ENCODE data around the gene TANK.
"Not testable (repeated sequence)": the region's sequence is repeated elsewhere in the genome, so short reads cannot be mapped to it uniquely, and the experiment has no call there.

TANK gene

GRCh38 chr2:161121622-161122021 lies 38.6 kb upstream of the TANK start:
- no peak overlapping the region for H3K4me3 ChIP-seq (ENCODE audit: low read length)
- peaks cover 12% of the 10 kb centered on the region for H3K4me1 ChIP-seq (ENCODE audit: insufficient read depth, low read length)
- H3K27ac ChIP-seq (ENCODE audit: low read length) = no peak overlapping the region
- H3K27me3 ChIP-seq (ENCODE audit: insufficient read depth, low read length) = no peaks in the 10 kb centered on the region
- H3K9me3 ChIP-seq (ENCODE audit: insufficient read depth, low read depth, low read length) = no peaks in the 10 kb centered on the region
- H3K36me3 ChIP-seq (ENCODE audit: insufficient read depth, low read depth, low read length) = no peaks in the 10 kb centered on the region
- H3K9ac ChIP-seq (ENCODE audit: low read depth, low read length) = no peak overlapping the region

GRCh38 chr2:161122772-161123530 lies 37.3 kb upstream of the TANK start:
- Histone ChIP-seq H3K36me3 (ENCODE audit: insufficient read depth, low read depth, low read length) (no peaks in the 10 kb centered on the region), H3K9me3 (ENCODE audit: insufficient read depth, low read depth, low read length) (no peaks in the 10 kb centered on the region), H3K9ac (ENCODE audit: low read depth, low read length) (no peak overlapping the region), H3K4me1 (ENCODE audit: insufficient read depth, low read length) (peaks cover 12% of the 10 kb centered on the region), H3K27me3 (ENCODE audit: insufficient read depth, low read length) (no peaks in the 10 kb centered on the region), H3K4me3 (ENCODE audit: low read length) (no peak overlapping the region), H3K27ac (ENCODE audit: low read length) (no peak overlapping the region)

- no peak overlapping the region for H3K4me3 ChIP-seq (ENCODE audit: low read length)
- peaks cover 12% of the 10 kb centered on the region for H3K4me1 ChIP-seq (ENCODE audit: insufficient read depth, low read length)
Measured at GRCh38 chr2:161123531-161124030, 36.6 kb upstream of the TANK start.

GRCh38 chr2:161124201-161124600 lies 36.0 kb upstream of the TANK start:
- Histone ChIP-seq H3K27me3 (ENCODE audit: insufficient read depth, low read length) (no peaks in the 10 kb centered on the region), H3K9ac (ENCODE audit: low read depth, low read length) (no peak overlapping the region), H3K4me3 (ENCODE audit: low read length) (no peak overlapping the region), H3K9me3 (ENCODE audit: insufficient read depth, low read depth, low read length) (no peaks in the 10 kb centered on the region), H3K4me1 (ENCODE audit: insufficient read depth, low read length) (peaks cover 12% of the 10 kb centered on the region), H3K27ac (ENCODE audit: low read length) (no peak overlapping the region), H3K36me3 (ENCODE audit: insufficient read depth, low read depth, low read length) (no peaks in the 10 kb centered on the region)

More at GRCh38 chr2:161123531-161124030, 36.6 kb upstream of the TANK start:
- no peak overlapping the region for H3K27ac ChIP-seq (ENCODE audit: low read length)
- H3K9ac ChIP-seq (ENCODE audit: low read depth, low read length) = no peak overlapping the region
- H3K9me3 ChIP-seq (ENCODE audit: insufficient read depth, low read depth, low read length) = no peaks in the 10 kb centered on the region
- no peaks in the 10 kb centered on the region for H3K27me3 ChIP-seq (ENCODE audit: insufficient read depth, low read length)
- no peaks in the 10 kb centered on the region for H3K36me3 ChIP-seq (ENCODE audit: insufficient read depth, low read depth, low read length)

GRCh38 chr2:161128885-161129284 lies 31.3 kb upstream of the TANK start:
- H3K4me3 ChIP-seq (ENCODE audit: low read length) = no peak overlapping the region
- H3K27me3 ChIP-seq (ENCODE audit: insufficient read depth, low read length) = no peaks in the 10 kb centered on the region
- no peak overlapping the region for H3K9ac ChIP-seq (ENCODE audit: low read depth, low read length)
- no peaks in the 10 kb centered on the region for H3K36me3 ChIP-seq (ENCODE audit: insufficient read depth, low read depth, low read length)
- H3K27ac ChIP-seq (ENCODE audit: low read length) = no peak overlapping the region
- H3K4me1 ChIP-seq (ENCODE audit: insufficient read depth, low read length) = peaks cover under 1% of the 10 kb centered on the region
- H3K9me3 ChIP-seq (ENCODE audit: insufficient read depth, low read depth, low read length) = no peaks in the 10 kb centered on the region

- no peak overlapping the region for H3K27ac ChIP-seq (ENCODE audit: low read length)
- H3K36me3 ChIP-seq (ENCODE audit: insufficient read depth, low read depth, low read length) = no peaks in the 10 kb centered on the region
- no peak overlapping the region for H3K9ac ChIP-seq (ENCODE audit: low read depth, low read length)
- no peaks in the 10 kb centered on the region for H3K27me3 ChIP-seq (ENCODE audit: insufficient read depth, low read length)
- peaks cover 10% of the 10 kb centered on the region; the same call in 1 of the 2 replicates for H3K4me1 ChIP-seq (ENCODE audit: insufficient read depth, low read length)
- H3K4me3 ChIP-seq (ENCODE audit: low read length) = no peak overlapping the region
- no peaks in the 10 kb centered on the region for H3K9me3 ChIP-seq (ENCODE audit: insufficient read depth, low read depth, low read length)
Measured at GRCh38 chr2:161130354-161130753, 29.9 kb upstream of the TANK start.

GRCh38 chr2:161131074-161131680 lies 29.1 kb upstream of the TANK start:
- H3K27ac ChIP-seq (ENCODE audit: low read length) = no peak overlapping the region
- no peaks in the 10 kb centered on the region for H3K36me3 ChIP-seq (ENCODE audit: insufficient read depth, low read depth, low read length)
- no peaks in the 10 kb centered on the region for H3K9me3 ChIP-seq (ENCODE audit: insufficient read depth, low read depth, low read length)
- H3K4me3 ChIP-seq (ENCODE audit: low read length) = no peak overlapping the region
- H3K4me1 ChIP-seq (ENCODE audit: insufficient read depth, low read length) = peaks cover 14% of the 10 kb centered on the region; the same call in 1 of the 2 replicates
- no peak overlapping the region for H3K9ac ChIP-seq (ENCODE audit: low read depth, low read length)
- no peaks in the 10 kb centered on the region for H3K27me3 ChIP-seq (ENCODE audit: insufficient read depth, low read length)

GRCh38 chr2:161131804-161132203 lies 28.4 kb upstream of the TANK start:
- H3K27me3 ChIP-seq (ENCODE audit: insufficient read depth, low read length) = no peaks in the 10 kb centered on the region

GRCh38 chr2:161132384-161132783 lies 27.8 kb upstream of the TANK start:
- H3K4me3 ChIP-seq (ENCODE audit: low read length); H3K36me3 ChIP-seq (ENCODE audit: insufficient read depth, low read depth, low read length); H3K9ac ChIP-seq (ENCODE audit: low read depth, low read length); H3K9me3 ChIP-seq (ENCODE audit: insufficient read depth, low read depth, low read length); H3K27me3 ChIP-seq (ENCODE audit: insufficient read depth, low read length); H3K27ac ChIP-seq (ENCODE audit: low read length): not testable (repeated sequence)
- peaks cover 18% of the 10 kb centered on the region; the same call in 1 of the 2 replicates for H3K4me1 ChIP-seq (ENCODE audit: insufficient read depth, low read length)

More at GRCh38 chr2:161131804-161132203, 28.4 kb upstream of the TANK start:
- Histone ChIP-seq H3K36me3 (ENCODE audit: insufficient read depth, low read depth, low read length) (no peaks in the 10 kb centered on the region), H3K9ac (ENCODE audit: low read depth, low read length) (no peak overlapping the region), H3K9me3 (ENCODE audit: insufficient read depth, low read depth, low read length) (no peaks in the 10 kb centered on the region), H3K4me1 (ENCODE audit: insufficient read depth, low read length) (peaks cover 18% of the 10 kb centered on the region; the same call in 1 of the 2 replicates), H3K4me3 (ENCODE audit: low read length) (no peak overlapping the region), H3K27ac (ENCODE audit: low read length) (no peak overlapping the region)

- peaks cover 18% of the 10 kb centered on the region; the same call in 1 of the 2 replicates for H3K4me1 ChIP-seq (ENCODE audit: insufficient read depth, low read length)
Measured at GRCh38 chr2:161133366-161133765, 26.9 kb upstream of the TANK start.

GRCh38 chr2:161134547-161135518 lies 25.4 kb upstream of the TANK start:
- H3K4me3 ChIP-seq (ENCODE audit: low read length) = no peak overlapping the region

More at GRCh38 chr2:161133366-161133765, 26.9 kb upstream of the TANK start:
- Histone ChIP-seq H3K9ac (ENCODE audit: low read depth, low read length) (no peak overlapping the region), H3K27ac (ENCODE audit: low read length) (no peak overlapping the region), H3K4me3 (ENCODE audit: low read length) (no peak overlapping the region), H3K9me3 (ENCODE audit: insufficient read depth, low read depth, low read length) (no peaks in the 10 kb centered on the region), H3K36me3 (ENCODE audit: insufficient read depth, low read depth, low read length) (no peaks in the 10 kb centered on the region), H3K27me3 (ENCODE audit: insufficient read depth, low read length) (no peaks in the 10 kb centered on the region)

More at GRCh38 chr2:161134547-161135518, 25.4 kb upstream of the TANK start:
- Histone ChIP-seq H3K9ac (ENCODE audit: low read depth, low read length) (no peak overlapping the region), H3K9me3 (ENCODE audit: insufficient read depth, low read depth, low read length) (no peaks in the 10 kb centered on the region), H3K4me1 (ENCODE audit: insufficient read depth, low read length) (peaks cover 18% of the 10 kb centered on the region; the same call in 1 of the 2 replicates), H3K36me3 (ENCODE audit: insufficient read depth, low read depth, low read length) (no peaks in the 10 kb centered on the region), H3K27ac (ENCODE audit: low read length) (no peak overlapping the region), H3K27me3 (ENCODE audit: insufficient read depth, low read length) (no peaks in the 10 kb centered on the region)
